ENCODE data around the gene ITM2B.

The ITM2B gene

GRCh38 chr13:48317511-48318376 is 84.7 kb downstream of the ITM2B start:
- H3K9me3 ChIP-seq (ENCODE audit: control insufficient read depth in 2 of 2, low read length in 2 of 2) = no peaks in the 10 kb centered on the region
- no peaks in the 10 kb centered on the region for H3K4me1 ChIP-seq (ENCODE audit: control insufficient read depth in 2 of 2, insufficient read depth in 2 of 2, low read length in 2 of 2)
- H3K27ac ChIP-seq (ENCODE audit: low read depth in 2 of 2, low read length in 2 of 2) = no peak overlapping the region

GRCh38 chr13:48318377-48318811 is 85.4 kb downstream of the ITM2B start:
- Histone ChIP-seq H3K9me3 (ENCODE audit: control insufficient read depth in 2 of 2, low read length in 2 of 2) (no peaks in the 10 kb centered on the region), H3K36me3 (ENCODE audit: control insufficient read depth in 2 of 2, insufficient read depth in 2 of 2, low read length in 2 of 2) (peaks cover 0 to 7% of the 10 kb centered on the region in 2 donors), H3K9ac (ENCODE audit: low read depth in 1 of 2, low read length in 2 of 2) (no peak overlapping the region), H3K4me3 (ENCODE audit: low read length in 2 of 2) (peak overlapping the region; percentile 46 to 48), H3K4me1 (ENCODE audit: control insufficient read depth in 2 of 2, insufficient read depth in 2 of 2, low read length in 2 of 2) (no peaks in the 10 kb centered on the region), H3K27ac (ENCODE audit: low read depth in 2 of 2, low read length in 2 of 2) (no peak overlapping the region), H3K27me3 (ENCODE audit: control insufficient read depth in 2 of 2, insufficient read depth in 2 of 2, low read length in 2 of 2) (no peaks in the 10 kb centered on the region)

More at GRCh38 chr13:48317511-48318376, 84.7 kb downstream of the ITM2B start:
- Histone ChIP-seq H3K36me3 (ENCODE audit: control insufficient read depth in 2 of 2, insufficient read depth in 2 of 2, low read length in 2 of 2) (peaks cover 0 to 7% of the 10 kb centered on the region in 2 donors), H3K27me3 (ENCODE audit: control insufficient read depth in 2 of 2, insufficient read depth in 2 of 2, low read length in 2 of 2) (no peaks in the 10 kb centered on the region), H3K4me3 (ENCODE audit: low read length in 2 of 2) (peak overlapping the region; percentile 46 to 48), H3K9ac (ENCODE audit: low read depth in 1 of 2, low read length in 2 of 2) (no peak overlapping the region)

- H3K27ac ChIP-seq (ENCODE audit: low read depth in 2 of 2, low read length in 2 of 2) = no peak overlapping the region
- H3K4me3 ChIP-seq (ENCODE audit: low read length in 2 of 2) = peak overlapping the region; percentile 46 to 57
- no peaks in the 10 kb centered on the region for H3K9me3 ChIP-seq (ENCODE audit: control insufficient read depth in 2 of 2, low read length in 2 of 2)
These were observed 86.0 kb downstream of the ITM2B start for GRCh38 chr13:48318821-48319511.

More at GRCh38 chr13:48318821-48319511, 86.0 kb downstream of the ITM2B start:
- peaks cover 0 to 7% of the 10 kb centered on the region in 2 donors for H3K36me3 ChIP-seq (ENCODE audit: control insufficient read depth in 2 of 2, insufficient read depth in 2 of 2, low read length in 2 of 2)
- no peaks in the 10 kb centered on the region for H3K4me1 ChIP-seq (ENCODE audit: control insufficient read depth in 2 of 2, insufficient read depth in 2 of 2, low read length in 2 of 2)
- no peak overlapping the region for H3K9ac ChIP-seq (ENCODE audit: low read depth in 1 of 2, low read length in 2 of 2)
- H3K27me3 ChIP-seq (ENCODE audit: control insufficient read depth in 2 of 2, insufficient read depth in 2 of 2, low read length in 2 of 2) = no peaks in the 10 kb centered on the region
